ENCODE measurements around the gene KNL1.
A peak's percentile ranks its signal among the peaks of the same experiment; 100 is the strongest.
"Not testable (repeated sequence)": the region's sequence is repeated elsewhere in the genome, so short reads cannot be mapped to it uniquely, and the experiment has no call there.

Gene KNL1

GRCh38 chr15:40647523-40647922, 53.5 kb downstream of the KNL1 start:
- no peak overlapping the region for H3K4me3 Mint-ChIP-seq
- no peaks in the 10 kb centered on the region for H3K9me3 Mint-ChIP-seq
- no peaks in the 10 kb centered on the region for H3K36me3 Mint-ChIP-seq (ENCODE audit: insufficient read depth)
- H3K27me3 Mint-ChIP-seq: no peaks in the 10 kb centered on the region
- H3K4me1 Mint-ChIP-seq (ENCODE audit: low read depth in 2 of 2): peaks cover 0 to 5% of the 10 kb centered on the region in 2 donors
- ATAC-seq (replicated peaks): no peak
- no peak for DNase-seq
- no peak overlapping the region for H3K27ac Mint-ChIP-seq

- no peak for DNase-seq
Measured at GRCh38 chr15:40650479-40650878, 56.4 kb downstream of the KNL1 start.

GRCh38 chr15:40660686-40661085, 66.6 kb downstream of the KNL1 start:
- no peaks in the 10 kb centered on the region for H3K27me3 Mint-ChIP-seq
- ATAC-seq (replicated peaks): no peak
- no peak overlapping the region for H3K27ac Mint-ChIP-seq
- H3K4me3 Mint-ChIP-seq: no peak overlapping the region
- H3K9me3 Mint-ChIP-seq: no peaks in the 10 kb centered on the region
- H3K36me3 Mint-ChIP-seq (ENCODE audit: insufficient read depth): no peaks in the 10 kb centered on the region
- no peak for DNase-seq
- no peaks in the 10 kb centered on the region for H3K4me1 Mint-ChIP-seq (ENCODE audit: low read depth in 2 of 2)

More at GRCh38 chr15:40650479-40650878, 56.4 kb downstream of the KNL1 start:
- H3K36me3 Mint-ChIP-seq (ENCODE audit: insufficient read depth): no peaks in the 10 kb centered on the region
- H3K27me3 Mint-ChIP-seq: no peaks in the 10 kb centered on the region
- H3K4me1 Mint-ChIP-seq (ENCODE audit: low read depth in 2 of 2): peaks cover 0 to 5% of the 10 kb centered on the region in 2 donors
- no peak overlapping the region for H3K27ac Mint-ChIP-seq
- no peak overlapping the region for H3K4me3 Mint-ChIP-seq
- no peak for ATAC-seq (replicated peaks)
- H3K9me3 Mint-ChIP-seq: no peaks in the 10 kb centered on the region

- no peaks in the 10 kb centered on the region for H3K36me3 Mint-ChIP-seq (ENCODE audit: insufficient read depth)
- no peak for DNase-seq
Measured at GRCh38 chr15:40664909-40665308, 70.9 kb downstream of the KNL1 start.

GRCh38 chr15:40676290-40676689, 82.2 kb downstream of the KNL1 start:
- ATAC-seq (replicated peaks); H3K4me3 Mint-ChIP-seq; H3K9me3 Mint-ChIP-seq; H3K36me3 Mint-ChIP-seq (ENCODE audit: insufficient read depth); H3K4me1 Mint-ChIP-seq (ENCODE audit: low read depth in 2 of 2); H3K27me3 Mint-ChIP-seq; DNase-seq; H3K27ac Mint-ChIP-seq: not testable (repeated sequence)

More at GRCh38 chr15:40664909-40665308, 70.9 kb downstream of the KNL1 start:
- H3K9me3 Mint-ChIP-seq: no peaks in the 10 kb centered on the region
- no peak for ATAC-seq (replicated peaks)
- H3K4me3 Mint-ChIP-seq: no peak overlapping the region
- no peaks in the 10 kb centered on the region for H3K27me3 Mint-ChIP-seq
- H3K4me1 Mint-ChIP-seq (ENCODE audit: low read depth in 2 of 2): no peaks in the 10 kb centered on the region
- H3K27ac Mint-ChIP-seq: no peak overlapping the region

- H3K4me1 Mint-ChIP-seq (ENCODE audit: low read depth in 2 of 2); DNase-seq; H3K9me3 Mint-ChIP-seq; H3K27ac Mint-ChIP-seq; H3K27me3 Mint-ChIP-seq; ATAC-seq (replicated peaks); H3K4me3 Mint-ChIP-seq; H3K36me3 Mint-ChIP-seq (ENCODE audit: insufficient read depth): not testable (repeated sequence)
Measured at GRCh38 chr15:40676906-40677305, 82.9 kb downstream of the KNL1 start.

GRCh38 chr15:40680151-40680550, 86.1 kb downstream of the KNL1 start:
- ATAC-seq (replicated peaks): no peak
- DNase-seq: no peak

GRCh38 chr15:40680959-40681358, 86.9 kb downstream of the KNL1 start:
- not testable (repeated sequence) for H3K27ac Mint-ChIP-seq; DNase-seq; ATAC-seq (replicated peaks); H3K9me3 Mint-ChIP-seq; H3K27me3 Mint-ChIP-seq; H3K36me3 Mint-ChIP-seq (ENCODE audit: insufficient read depth); H3K4me3 Mint-ChIP-seq; H3K4me1 Mint-ChIP-seq (ENCODE audit: low read depth in 2 of 2)

More at GRCh38 chr15:40680151-40680550, 86.1 kb downstream of the KNL1 start:
- Mint-ChIP-seq H3K27ac (no peak overlapping the region), H3K9me3 (no peaks in the 10 kb centered on the region), H3K36me3 (ENCODE audit: insufficient read depth) (peaks cover 3% of the 10 kb centered on the region), H3K4me1 (ENCODE audit: low read depth in 2 of 2) (peaks cover 0 to 8% of the 10 kb centered on the region in 2 donors), H3K4me3 (no peak overlapping the region), H3K27me3 (no peaks in the 10 kb centered on the region)

- H3K36me3 Mint-ChIP-seq (ENCODE audit: insufficient read depth): peaks cover 3% of the 10 kb centered on the region
- H3K9me3 Mint-ChIP-seq: no peaks in the 10 kb centered on the region
- DNase-seq (no peak), ATAC-seq (replicated peaks) (no peak)
- no peaks in the 10 kb centered on the region for H3K4me1 Mint-ChIP-seq (ENCODE audit: low read depth in 2 of 2)
- no peak overlapping the region for H3K27ac Mint-ChIP-seq
- H3K27me3 Mint-ChIP-seq: no peaks in the 10 kb centered on the region
- no peak overlapping the region for H3K4me3 Mint-ChIP-seq
Measured at GRCh38 chr15:40684381-40684780, 90.3 kb downstream of the KNL1 start.

GRCh38 chr15:40685376-40685775, 91.3 kb downstream of the KNL1 start:
- peak overlapping the region in 1 of 2 donors; percentile 76 for H3K27ac Mint-ChIP-seq
- H3K9me3 Mint-ChIP-seq: no peaks in the 10 kb centered on the region
- H3K4me1 Mint-ChIP-seq (ENCODE audit: low read depth in 2 of 2): peaks cover 0 to 5% of the 10 kb centered on the region in 2 donors
- DNase-seq: no peak
- peaks cover 3% of the 10 kb centered on the region for H3K36me3 Mint-ChIP-seq (ENCODE audit: insufficient read depth)
- ATAC-seq (replicated peaks): no peak
- H3K27me3 Mint-ChIP-seq: no peaks in the 10 kb centered on the region
- H3K4me3 Mint-ChIP-seq: no peak overlapping the region

GRCh38 chr15:40688932-40689799, 95.1 kb downstream of the KNL1 start:
- H3K9me3 Mint-ChIP-seq: no peaks in the 10 kb centered on the region

GRCh38 chr15:40691737-40692136, 97.7 kb downstream of the KNL1 start:
- ATAC-seq (replicated peaks) (no peak), DNase-seq (no peak)
- H3K27ac Mint-ChIP-seq: no peak overlapping the region
- no peak overlapping the region for H3K4me3 Mint-ChIP-seq
- no peaks in the 10 kb centered on the region for H3K27me3 Mint-ChIP-seq
- peaks cover 22% of the 10 kb centered on the region for H3K36me3 Mint-ChIP-seq (ENCODE audit: insufficient read depth)
- no peaks in the 10 kb centered on the region for H3K9me3 Mint-ChIP-seq
- peaks cover 13 to 28% of the 10 kb centered on the region in 2 donors for H3K4me1 Mint-ChIP-seq (ENCODE audit: low read depth in 2 of 2)

More at GRCh38 chr15:40688932-40689799, 95.1 kb downstream of the KNL1 start:
- ATAC-seq (replicated peaks) (no peak), DNase-seq (no peak)
- Mint-ChIP-seq H3K36me3 (ENCODE audit: insufficient read depth) (peaks cover 13% of the 10 kb centered on the region), H3K4me1 (ENCODE audit: low read depth in 2 of 2) (peaks cover 5 to 14% of the 10 kb centered on the region in 2 donors), H3K27ac (peak overlapping the region; percentile 16 to 17), H3K4me3 (no peak overlapping the region), H3K27me3 (no peaks in the 10 kb centered on the region)

GRCh38 chr15:40693904-40694687, 100.0 kb downstream of the KNL1 start:
- no peak for ATAC-seq (replicated peaks)
- no peak for DNase-seq

More at GRCh38 chr15:40693904-40694687, 100.0 kb downstream of the KNL1 start:
- no peaks in the 10 kb centered on the region for H3K27me3 Mint-ChIP-seq
- no peaks in the 10 kb centered on the region for H3K9me3 Mint-ChIP-seq
- H3K27ac Mint-ChIP-seq: peak overlapping the region; percentile 96 to 97
- H3K36me3 Mint-ChIP-seq (ENCODE audit: insufficient read depth): peaks cover 19% of the 10 kb centered on the region
- peaks cover 15 to 30% of the 10 kb centered on the region in 2 donors for H3K4me1 Mint-ChIP-seq (ENCODE audit: low read depth in 2 of 2)
- H3K4me3 Mint-ChIP-seq: peak overlapping the region; percentile 94 to 97

All from effector memory CD8-positive, alpha-beta T cell (primary cell).